T47D (cell line): ENCODE results near the gene OGDHL.

Experiments used
- DNase-seq, 2 experiments: peaks; one replicate each; pipeline versions ENCODE4 v3.0.0 to v3.0.0-alpha.2; 2011 to 2012; ENCODE audit warnings: low read depth in 1 of 2, low spot score in 1 of 2
- JUND ChIP-seq: IDR thresholded peaks from 2 replicates; pipeline ENCODE4 v1.6.1; 2012; ENCODE audit warnings: low read depth
- in situ Hi-C: cut with HindIII; loops from 2 replicates; pipeline ENCODE4 v1.10.0; 2016; ENCODE audit warnings: low sequenced_read_pairs, low pct_unique_long_range_greater_than_20kb

OGDHL gene

GRCh38 chr10:49751216-49751615 lies 10.9 kb downstream of the OGDHL start:
- in situ Hi-C loops: no loop called here
- no peak for TF ChIP-seq JUND
- no peak for DNase-seq

GRCh38 chr10:49750546-49750945 lies 11.6 kb downstream of the OGDHL start:
- in situ Hi-C loops: no loop called here
- no peak for TF ChIP-seq JUND
- DNase-seq: no peak

- in situ Hi-C loops: no loop called here
- no peak for DNase-seq
- no peak for TF ChIP-seq JUND
These were observed 12.3 kb downstream of the OGDHL start for GRCh38 chr10:49749556-49750491.

- no peak for TF ChIP-seq JUND
- in situ Hi-C loops: no loop called here
- no peak for DNase-seq
These were observed 13.0 kb downstream of the OGDHL start for GRCh38 chr10:49749144-49749543.

- no peak for TF ChIP-seq JUND
- in situ Hi-C loops: no loop called here
These were observed 14.1 kb downstream of the OGDHL start for GRCh38 chr10:49748006-49748405.

GRCh38 chr10:49747303-49747646 lies 14.8 kb downstream of the OGDHL start:
- no peak for DNase-seq
- TF ChIP-seq JUND: no peak
- in situ Hi-C loops: no loop called here

More at GRCh38 chr10:49748006-49748405, 14.1 kb downstream of the OGDHL start:
- no peak for DNase-seq

- no peak for TF ChIP-seq JUND
- in situ Hi-C loops: no loop called here
- DNase-seq: no peak
These were observed 15.4 kb downstream of the OGDHL start for GRCh38 chr10:49746626-49747302.

GRCh38 chr10:49745756-49746155 lies 16.4 kb downstream of the OGDHL start:
- no peak for DNase-seq
- no peak for TF ChIP-seq JUND
- in situ Hi-C loops: no loop called here

GRCh38 chr10:49744924-49745605 lies 17.1 kb downstream of the OGDHL start:
- no peak for DNase-seq
- in situ Hi-C loops: no loop called here
- TF ChIP-seq JUND: no peak

- TF ChIP-seq JUND: no peak
- in situ Hi-C loops: no loop called here
- no peak for DNase-seq
These were observed 17.9 kb downstream of the OGDHL start for GRCh38 chr10:49744091-49744685.

GRCh38 chr10:49743464-49744075 lies 18.6 kb downstream of the OGDHL start:
- no peak for DNase-seq
- no peak for TF ChIP-seq JUND
- in situ Hi-C loops: no loop called here

GRCh38 chr10:49742683-49743463 lies 19.2 kb downstream of the OGDHL start:
- no peak for TF ChIP-seq JUND
- DNase-seq: no peak
- in situ Hi-C loops: no loop called here
